HepG2 (cell line): ENCODE measurements around the gene EGFR. TPM values are rescaled to one million over a fixed set of nuclear protein-coding genes. Genes with fewer than 3 reads are reported as not detected.

Experiments used
- CAMTA2 ChIP-seq: sonication (generic); formaldehyde crosslinking; IDR thresholded peaks from 2 replicates; pipeline ENCODE4 v1.4.0; 2020; ENCODE audit warnings: mild to moderate bottlenecking, missing genetic modification reagents, borderline replicate concordance
- HMG20B ChIP-seq: conservative IDR thresholded peaks from 2 replicates; pipeline ENCODE4 v1.6.1; 2016; ENCODE audit warnings: missing genetic modification reagents, missing compliant biosample characterization
- TBX2 ChIP-seq: sonication (generic); formaldehyde crosslinking; IDR thresholded peaks from 2 replicates; pipeline ENCODE4 v1.5.0; 2020; ENCODE audit warnings: missing genetic modification reagents, mild to moderate bottlenecking, borderline replicate concordance
- U2AF1 ChIP-seq: fragments of 200-400 bp; formaldehyde crosslinking; optimal IDR thresholded peaks from 2 replicates; pipeline ENCODE3; 2017; ENCODE audit warnings: mild to moderate bottlenecking, low read depth, low read length
- ZNF30 ChIP-seq: sonication (generic); formaldehyde crosslinking; IDR thresholded peaks from 2 replicates; pipeline ENCODE4 v1.5.0; 2020; ENCODE audit warnings: mild to moderate bottlenecking, missing genetic modification reagents
- ZSCAN9 ChIP-seq: IDR thresholded peaks from 2 replicates; pipeline ENCODE4 v1.6.1; 2016; ENCODE audit warnings: borderline replicate concordance
- polyA plus RNA-seq, 8 experiments: library from polyadenylated mRNA; depleted of rRNA in 3 of 8; stranded (reverse) in 7 of 8; unstranded in 1 of 8; fragments of >200 nt; fragmentation: Illumina TruSeq in 4 of 8; extraction: Trizol in 4 of 8; gene quantifications; 2 replicates each; pipeline versions ENCODE4 v1.2.1 to v1.2.3, GENCODE V29; 2011 to 2016; ENCODE audit warnings: low read depth in 4 of 8, missing spikeins in 1 of 8, mixed read lengths in 1 of 8; ENCODE audit not compliant: insufficient read depth in 1 of 8
- total RNA-seq, 5 experiments: library from RNA; depleted of rRNA; stranded (reverse); fragments of >200 nt; fragmentation: Illumina TruSeq; extraction: Trizol; gene quantifications; 2 replicates each; pipeline ENCODE4 v1.2.3, GENCODE V29; 2016; ENCODE audit warnings: low read depth in 1 of 5
- TF ChIP-seq, protein P1 (sequence below): sonication (generic); formaldehyde crosslinking; IDR thresholded peaks from 2 replicates; pipeline ENCODE4 v1.4.0; 2020; ENCODE audit warnings: missing genetic modification reagents
- TF ChIP-seq, protein P2 (sequence below): sonication (generic); formaldehyde crosslinking; IDR thresholded peaks from 2 replicates; pipeline ENCODE4 v1.4.0; 2020; ENCODE audit warnings: mild to moderate bottlenecking, missing genetic modification reagents, borderline replicate concordance

Gene EGFR
- total and polyA plus RNA-seq, 2 of the 13 experiments (the other 11 are each of a cell fraction or from before 2014, with no cell fraction given): 7.0 to 10.0 TPM

DNA sequence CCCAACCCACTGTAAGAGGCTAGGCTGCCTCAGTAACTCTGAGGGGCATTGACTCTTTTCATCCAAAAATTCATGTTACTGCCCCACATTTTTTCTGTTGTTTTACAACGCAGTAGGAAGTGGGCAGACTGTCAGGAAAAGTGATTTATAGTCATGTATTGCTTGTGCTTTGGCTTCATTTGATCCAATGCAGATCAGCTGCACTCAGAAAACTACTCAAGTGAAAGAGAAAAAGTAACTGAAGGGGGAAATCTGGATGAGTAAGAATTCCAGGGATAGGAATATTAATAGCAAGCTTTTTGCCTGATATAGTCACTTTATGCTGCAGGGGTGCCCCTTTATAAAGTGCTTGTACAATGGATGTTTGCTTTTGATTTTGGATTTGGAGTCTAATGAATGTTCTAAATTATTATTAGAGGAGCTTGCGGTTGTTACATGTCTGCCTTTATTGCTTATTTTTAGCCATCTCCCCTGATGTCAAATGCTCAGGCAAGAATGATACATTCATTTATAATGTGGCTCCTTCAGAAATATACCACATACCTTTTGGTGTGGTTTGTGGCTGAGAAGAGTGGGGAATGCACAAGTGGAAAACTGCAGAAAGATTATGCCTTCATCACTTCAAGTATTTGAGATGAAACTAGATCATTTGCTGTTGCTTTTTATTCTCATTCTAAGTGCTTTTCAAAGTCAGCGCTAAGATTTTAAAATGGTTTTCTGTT is 86.1 kb downstream of the EGFR start (continued):
- TF ChIP-seq, protein P1, sequence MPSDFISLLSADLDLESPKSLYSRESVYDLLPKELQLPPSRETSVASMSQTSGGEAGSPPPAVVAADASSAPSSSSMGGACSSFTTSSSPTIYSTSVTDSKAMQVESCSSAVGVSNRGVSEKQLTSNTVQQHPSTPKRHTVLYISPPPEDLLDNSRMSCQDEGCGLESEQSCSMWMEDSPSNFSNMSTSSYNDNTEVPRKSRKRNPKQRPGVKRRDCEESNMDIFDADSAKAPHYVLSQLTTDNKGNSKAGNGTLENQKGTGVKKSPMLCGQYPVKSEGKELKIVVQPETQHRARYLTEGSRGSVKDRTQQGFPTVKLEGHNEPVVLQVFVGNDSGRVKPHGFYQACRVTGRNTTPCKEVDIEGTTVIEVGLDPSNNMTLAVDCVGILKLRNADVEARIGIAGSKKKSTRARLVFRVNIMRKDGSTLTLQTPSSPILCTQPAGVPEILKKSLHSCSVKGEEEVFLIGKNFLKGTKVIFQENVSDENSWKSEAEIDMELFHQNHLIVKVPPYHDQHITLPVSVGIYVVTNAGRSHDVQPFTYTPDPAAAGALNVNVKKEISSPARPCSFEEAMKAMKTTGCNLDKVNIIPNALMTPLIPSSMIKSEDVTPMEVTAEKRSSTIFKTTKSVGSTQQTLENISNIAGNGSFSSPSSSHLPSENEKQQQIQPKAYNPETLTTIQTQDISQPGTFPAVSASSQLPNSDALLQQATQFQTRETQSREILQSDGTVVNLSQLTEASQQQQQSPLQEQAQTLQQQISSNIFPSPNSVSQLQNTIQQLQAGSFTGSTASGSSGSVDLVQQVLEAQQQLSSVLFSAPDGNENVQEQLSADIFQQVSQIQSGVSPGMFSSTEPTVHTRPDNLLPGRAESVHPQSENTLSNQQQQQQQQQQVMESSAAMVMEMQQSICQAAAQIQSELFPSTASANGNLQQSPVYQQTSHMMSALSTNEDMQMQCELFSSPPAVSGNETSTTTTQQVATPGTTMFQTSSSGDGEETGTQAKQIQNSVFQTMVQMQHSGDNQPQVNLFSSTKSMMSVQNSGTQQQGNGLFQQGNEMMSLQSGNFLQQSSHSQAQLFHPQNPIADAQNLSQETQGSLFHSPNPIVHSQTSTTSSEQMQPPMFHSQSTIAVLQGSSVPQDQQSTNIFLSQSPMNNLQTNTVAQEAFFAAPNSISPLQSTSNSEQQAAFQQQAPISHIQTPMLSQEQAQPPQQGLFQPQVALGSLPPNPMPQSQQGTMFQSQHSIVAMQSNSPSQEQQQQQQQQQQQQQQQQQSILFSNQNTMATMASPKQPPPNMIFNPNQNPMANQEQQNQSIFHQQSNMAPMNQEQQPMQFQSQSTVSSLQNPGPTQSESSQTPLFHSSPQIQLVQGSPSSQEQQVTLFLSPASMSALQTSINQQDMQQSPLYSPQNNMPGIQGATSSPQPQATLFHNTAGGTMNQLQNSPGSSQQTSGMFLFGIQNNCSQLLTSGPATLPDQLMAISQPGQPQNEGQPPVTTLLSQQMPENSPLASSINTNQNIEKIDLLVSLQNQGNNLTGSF (CRISPR knock-in tag): no peak
- no peak for TF ChIP-seq CAMTA2
- TF ChIP-seq ZNF30: no peak
- TF ChIP-seq ZSCAN9 (CRISPR knock-in tag): no peak
- TF ChIP-seq, protein P2, sequence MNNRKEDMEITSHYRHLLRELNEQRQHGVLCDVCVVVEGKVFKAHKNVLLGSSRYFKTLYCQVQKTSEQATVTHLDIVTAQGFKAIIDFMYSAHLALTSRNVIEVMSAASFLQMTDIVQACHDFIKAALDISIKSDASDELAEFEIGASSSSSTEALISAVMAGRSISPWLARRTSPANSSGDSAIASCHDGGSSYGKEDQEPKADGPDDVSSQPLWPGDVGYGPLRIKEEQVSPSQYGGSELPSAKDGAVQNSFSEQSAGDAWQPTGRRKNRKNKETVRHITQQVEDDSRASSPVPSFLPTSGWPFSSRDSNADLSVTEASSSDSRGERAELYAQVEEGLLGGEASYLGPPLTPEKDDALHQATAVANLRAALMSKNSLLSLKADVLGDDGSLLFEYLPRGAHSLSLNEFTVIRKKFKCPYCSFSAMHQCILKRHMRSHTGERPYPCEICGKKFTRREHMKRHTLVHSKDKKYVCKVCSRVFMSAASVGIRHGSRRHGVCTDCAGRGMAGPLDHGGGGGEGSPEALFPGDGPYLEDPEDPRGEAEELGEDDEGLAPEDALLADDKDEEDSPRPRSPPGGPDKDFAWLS: no peak
- no peak for TF ChIP-seq TBX2 (CRISPR knock-in tag)
- TF ChIP-seq U2AF1: no peak
- no peak for TF ChIP-seq HMG20B (CRISPR knock-in tag)
- TF ChIP-seq, all 625 proteins: peak for 0
